Activated B cell treated with CpG ODN at 0.5 μM for 24 hours (primary cell): ENCODE measurements around the gene TSPAN10. TPM values are rescaled to one million over a fixed set of nuclear protein-coding genes. Genes with fewer than 3 reads are reported as not detected.
A peak's percentile ranks its signal among the peaks of the same experiment; 100 is the strongest.

Experiments used
- ATAC-seq: fragments of 200-7000 bp; cut with Tn5 transposase; one replicate; pipeline ENCODE4 v1.10.0; 2021; ENCODE audit warnings: low read depth, mild to moderate bottlenecking, moderate library complexity
- CTCF ChIA-PET: fragments of 350-600 bp; sonication (Branson Sonifier 250); formaldehyde crosslinking; loops from one replicate; lab custom pipeline; 2021; ENCODE audit warnings: antibody characterized with exemption; lab: Charles Lee
- POLR2A ChIA-PET: fragments of 350-600 bp; sonication (Branson Sonifier 250); formaldehyde crosslinking; loops from one replicate; lab custom pipeline; 2021; ENCODE audit warnings: antibody characterized with exemption; lab: Charles Lee
- DNase-seq: peaks from one replicate; pipeline ENCODE4 v3.0.0; 2022
- H3K27ac Mint-ChIP-seq: one replicate; pipeline ENCODE4 v1.8.0; 2020; ENCODE audit warnings: mixed read lengths
- H3K27me3 Mint-ChIP-seq: one replicate; pipeline ENCODE4 v1.8.0; 2021; ENCODE audit warnings: mixed read lengths
- H3K36me3 Mint-ChIP-seq: one replicate; pipeline ENCODE4 v1.8.0; 2021; ENCODE audit warnings: low read depth, mixed read lengths
- H3K4me1 Mint-ChIP-seq: one replicate; pipeline ENCODE4 v1.8.0; 2021; ENCODE audit warnings: mixed read lengths
- H3K4me3 Mint-ChIP-seq: one replicate; pipeline ENCODE4 v1.8.0; 2020; ENCODE audit warnings: mild to moderate bottlenecking, mixed read lengths
- H3K9me3 Mint-ChIP-seq: one replicate; pipeline ENCODE4 v1.8.0; 2020; ENCODE audit warnings: mixed read lengths
- CTCF ChIP-seq: fragments of 200-600 bp; IDR thresholded peaks from one replicate; pipeline ENCODE4 v1.8.0; 2022; ENCODE audit warnings: antibody characterized with exemption, mild to moderate bottlenecking
- intact Hi-C: fragments of 100-400 bp; cut with micrococcal nuclease; formaldehyde crosslinking; loops from one replicate; pipeline ENCODE4 v1.15.1; 2024
- total RNA-seq: library from RNA; stranded (reverse); gene quantifications from 2 replicates; pipeline ENCODE4 v1.2.3, GENCODE V29; 2022

Gene TSPAN10
- total RNA-seq, 1 donor from 2014 or later = 0.95 TPM

- POLR2A ChIA-PET = interaction anchor here (0.5 to 2.2 kb wide), 9 partner anchors 10 to 433 kb away, joined by 3 to 26 read pairs (median 9); partner anchors contain the start of genes ARL16, HGS, MRPL12 and NPLOC4
- peaks cover 35% of the 10 kb centered on the region for H3K36me3 Mint-ChIP-seq
- H3K27ac Mint-ChIP-seq = peak overlapping the region; percentile 82
- H3K4me3 Mint-ChIP-seq = peak overlapping the region; percentile 91
- H3K9me3 Mint-ChIP-seq = no peaks in the 10 kb centered on the region
- H3K27me3 Mint-ChIP-seq = no peaks in the 10 kb centered on the region
- CTCF ChIA-PET = no interaction called here
- H3K4me1 Mint-ChIP-seq = peaks cover 28% of the 10 kb centered on the region
- no peak for TF ChIP-seq CTCF
- ATAC-seq = no peak
- intact Hi-C loops = loop anchor here (1.0 to 2.0 kb wide), 4 partner anchors 17 to 195 kb away; partner anchors contain the start of genes ARL16, MRPL12, NPLOC4 and P4HB
- DNase-seq = no peak
Measured at GRCh38 chr17:81666092-81666341, 29.0 kb downstream of the TSPAN10 start.

GRCh38 chr17:81666342-81667191 is 29.6 kb downstream of the TSPAN10 start, which contains the start of the genes CCDC137 and OXLD1:
Gene CCDC137, plus strand, starts transcription at chr17:81666737. Its CDS starts 30 bp downstream, at chr17:81666767.
Gene OXLD1, minus strand, starts transcription at chr17:81666605. Its CDS starts 28 bp downstream, at chr17:81666577.
- no peaks in the 10 kb centered on the region for H3K27me3 Mint-ChIP-seq
- H3K9me3 Mint-ChIP-seq = no peaks in the 10 kb centered on the region
- peaks cover 28% of the 10 kb centered on the region for H3K4me1 Mint-ChIP-seq
- POLR2A ChIA-PET = interaction anchor here (0.5 to 2.2 kb wide), 11 partner anchors 9 to 440 kb away, joined by 3 to 26 read pairs (median 4); partner anchors contain the start of genes ACTG1, ARL16, HGS and MRPL12
- H3K27ac Mint-ChIP-seq = peak within 1 kb of the TSS; percentile 83
- DNase-seq (peak; percentile 91), ATAC-seq (peak; percentile 98)
- CTCF ChIA-PET = no interaction called here
- peaks cover 41% of the 10 kb centered on the region for H3K36me3 Mint-ChIP-seq
- intact Hi-C loops = loop anchor here (1.0 to 2.0 kb wide), 4 partner anchors 17 to 194 kb away; partner anchors contain the start of genes ARL16, MRPL12, NPLOC4 and P4HB
- no peak for TF ChIP-seq CTCF
- peak within 1 kb of the TSS; percentile 91 for H3K4me3 Mint-ChIP-seq

GRCh38 chr17:81667754-81668153 is 30.8 kb downstream of the TSPAN10 start:
- Mint-ChIP-seq H3K4me1 (peaks cover 28% of the 10 kb centered on the region), H3K27ac (peak overlapping the region; percentile 46), H3K36me3 (peaks cover 53% of the 10 kb centered on the region), H3K27me3 (no peaks in the 10 kb centered on the region), H3K9me3 (no peaks in the 10 kb centered on the region), H3K4me3 (peak overlapping the region; percentile 91)
- no peak for ATAC-seq
- intact Hi-C loops = loop anchor here (2.0 kb wide), 2 partner anchors 35 to 193 kb away; partner anchors contain the start of genes MRPL12 and P4HB
- TF ChIP-seq CTCF = no peak
- CTCF ChIA-PET = no interaction called here
- DNase-seq = no peak
- POLR2A ChIA-PET = interaction anchor here (0.7 to 2.0 kb wide), 4 partner anchors 11 to 1210 kb away, joined by 3 to 25 read pairs (median 8); partner anchors contain the start of gene MRPL12

- intact Hi-C loops = no loop called here
- no peak overlapping the region for H3K27ac Mint-ChIP-seq
- DNase-seq (no peak), ATAC-seq (no peak)
- peaks cover 17% of the 10 kb centered on the region for H3K4me1 Mint-ChIP-seq
- POLR2A ChIA-PET = no interaction called here
- CTCF ChIA-PET = interaction anchor here (1.1 kb wide), 1 partner anchor 11 kb away, joined by 3 read pairs; the partner anchor contains the start of gene ARL16
- TF ChIP-seq CTCF = no peak
- no peaks in the 10 kb centered on the region for H3K9me3 Mint-ChIP-seq
- peaks cover 61% of the 10 kb centered on the region for H3K36me3 Mint-ChIP-seq
- H3K4me3 Mint-ChIP-seq = no peak overlapping the region
- H3K27me3 Mint-ChIP-seq = no peaks in the 10 kb centered on the region
Measured at GRCh38 chr17:81672504-81672903, 35.5 kb downstream of the TSPAN10 start.

GRCh38 chr17:81672954-81673353 is 36.0 kb downstream of the TSPAN10 start:
- ChIA-PET POLR2A (interaction anchor here (0.6 kb wide), 1 partner anchor 183 kb away, joined by 6 read pairs; no protein-coding TSS in a partner anchor), CTCF (interaction anchor here (1.1 kb wide), 1 partner anchor 10 kb away, joined by 3 read pairs; the partner anchor contains the start of gene ARL16)
- Mint-ChIP-seq H3K27me3 (no peaks in the 10 kb centered on the region), H3K9me3 (no peaks in the 10 kb centered on the region), H3K4me3 (no peak overlapping the region), H3K36me3 (peaks cover 57% of the 10 kb centered on the region), H3K4me1 (peaks cover 12% of the 10 kb centered on the region), H3K27ac (no peak overlapping the region)
- no peak for TF ChIP-seq CTCF
- intact Hi-C loops = no loop called here
- DNase-seq (no peak), ATAC-seq (no peak)
